HG02642 (cell line): ENCODE results near the gene CNGB1.
"Not testable (repeated sequence)": the region's sequence is repeated elsewhere in the genome, so short reads cannot be mapped to it uniquely, and the experiment has no call there.

ENCODE experiments used
- ATAC-seq: cut with Tn5 transposase; IDR thresholded peaks from one replicate; pipeline ENCODE4 v1.9.1; 2021; ENCODE audit warnings: mild to moderate bottlenecking; ENCODE audit not compliant: unreplicated experiment, poor library complexity

CNGB1 gene

DNA sequence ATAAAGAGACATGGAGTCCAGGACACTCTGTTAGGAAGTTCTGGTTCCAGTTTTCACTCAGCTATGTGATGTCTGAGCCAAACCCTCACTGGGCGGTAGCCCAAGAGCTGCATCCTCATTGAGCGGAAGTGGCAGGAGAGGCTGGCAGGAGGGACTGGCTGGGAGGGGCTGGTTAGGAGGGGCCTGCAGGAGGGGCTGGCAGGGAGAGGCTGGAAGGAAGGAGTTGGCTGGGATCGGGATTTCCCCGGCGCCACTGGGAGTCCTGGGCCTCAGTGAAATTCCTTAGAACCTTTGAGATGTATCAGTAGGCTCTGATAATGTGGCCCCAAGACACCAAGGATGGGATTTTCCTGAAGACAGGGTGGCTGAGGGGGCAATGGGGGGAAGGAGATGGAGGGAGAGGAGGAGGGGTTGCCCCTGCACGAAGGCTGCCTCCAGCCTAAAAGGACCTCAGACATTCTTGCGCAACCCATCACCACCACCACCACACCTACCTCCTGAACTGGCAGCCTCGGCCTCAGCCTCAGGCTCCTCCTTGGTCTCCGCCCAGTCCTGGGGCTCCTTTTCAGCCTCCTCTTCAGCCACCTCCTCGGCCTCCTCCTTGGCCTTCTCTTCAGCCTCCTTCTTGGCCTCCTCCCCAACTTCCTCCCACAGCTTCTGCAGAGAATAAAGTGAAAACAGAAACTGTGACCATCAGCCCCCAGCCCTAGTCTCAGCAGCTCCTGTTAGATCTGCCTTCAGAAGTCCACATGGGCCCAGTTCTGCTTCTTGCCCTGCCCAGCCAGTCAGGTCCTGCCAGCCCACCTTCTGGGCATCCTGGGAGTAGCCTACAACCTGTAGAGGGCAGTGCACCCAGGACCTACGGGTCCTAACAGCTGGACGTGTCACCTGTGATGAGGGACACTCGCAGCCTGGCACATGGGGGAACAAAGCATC, 31.7 kb downstream of the CNGB1 start:
- ATAC-seq, result no peak

- ATAC-seq, result no peak
These were observed 32.4 kb downstream of the CNGB1 start for GRCh38 chr16:57938484-57938883.

GRCh38 chr16:57937861-57938260, 33.1 kb downstream of the CNGB1 start:
- ATAC-seq, result no peak

- no peak for ATAC-seq
These were observed 35.0 kb downstream of the CNGB1 start for GRCh38 chr16:57935904-57936303.

DNA sequence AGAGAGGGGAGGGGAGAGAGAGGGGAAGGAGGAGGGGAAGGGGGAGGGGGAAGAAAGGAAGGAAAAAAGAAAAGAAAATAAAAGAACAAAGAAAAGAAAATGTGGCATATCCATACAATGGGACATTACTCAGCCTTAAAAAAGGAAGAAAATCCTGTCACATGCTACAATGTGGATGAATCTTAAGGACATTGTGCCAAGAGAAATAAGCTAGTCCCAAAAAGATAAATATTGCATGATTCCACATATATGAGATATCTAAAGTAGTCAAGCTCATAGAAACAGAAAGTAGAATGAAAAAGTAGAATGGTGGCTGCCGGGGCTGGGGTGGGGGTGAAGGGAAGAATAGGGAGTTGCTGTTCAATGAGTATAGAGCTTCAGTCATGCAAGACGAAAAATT, 40.4 kb downstream of the CNGB1 start:
- no peak for ATAC-seq

- no peak for ATAC-seq
These were observed 41.7 kb downstream of the CNGB1 start for GRCh38 chr16:57929250-57929649.

- no peak for ATAC-seq
These were observed 44.9 kb downstream of the CNGB1 start for GRCh38 chr16:57926041-57926440.

GRCh38 chr16:57925310-57925709, 45.6 kb downstream of the CNGB1 start:
- ATAC-seq, result no peak

DNA sequence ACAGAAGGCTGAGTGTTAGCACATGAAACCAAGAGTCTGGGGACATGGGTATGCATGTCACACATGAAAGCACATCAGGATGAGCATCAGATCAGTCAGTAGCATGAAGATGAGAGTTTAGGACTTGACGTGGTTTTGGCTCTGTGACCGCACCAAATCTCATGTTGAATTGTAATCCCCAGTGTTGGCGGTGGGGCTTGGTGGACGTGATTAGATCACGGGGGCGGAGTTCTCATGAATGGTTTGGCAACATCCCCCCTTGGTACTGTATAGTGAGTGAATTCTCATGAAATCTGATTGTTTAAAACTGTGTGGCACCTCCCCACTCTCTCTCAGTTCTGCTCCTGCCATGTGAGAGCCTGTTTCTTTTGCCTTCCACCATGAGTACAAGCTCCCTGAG, 46.4 kb downstream of the CNGB1 start:
- no peak for ATAC-seq

DNA sequence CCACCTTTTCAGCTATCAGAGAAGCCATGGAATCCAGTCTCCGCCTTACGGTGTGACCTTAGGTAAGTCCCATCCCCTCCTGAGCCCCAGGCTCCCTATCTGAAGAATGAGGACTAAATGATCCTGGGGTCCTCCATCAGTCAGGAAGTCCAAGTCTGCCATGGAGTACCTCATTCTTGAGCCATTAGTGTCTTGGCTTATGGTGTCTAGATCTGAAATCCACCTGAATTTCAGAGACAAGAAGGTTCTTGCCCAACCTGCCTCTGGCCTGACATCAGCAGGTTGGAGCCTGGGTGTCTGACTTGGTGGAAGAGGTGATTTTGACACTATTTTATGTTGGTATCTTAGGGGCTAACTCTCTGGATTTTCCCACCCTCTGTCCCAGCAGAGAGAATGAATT, 47.1 kb downstream of the CNGB1 start:
- ATAC-seq, result no peak

DNA sequence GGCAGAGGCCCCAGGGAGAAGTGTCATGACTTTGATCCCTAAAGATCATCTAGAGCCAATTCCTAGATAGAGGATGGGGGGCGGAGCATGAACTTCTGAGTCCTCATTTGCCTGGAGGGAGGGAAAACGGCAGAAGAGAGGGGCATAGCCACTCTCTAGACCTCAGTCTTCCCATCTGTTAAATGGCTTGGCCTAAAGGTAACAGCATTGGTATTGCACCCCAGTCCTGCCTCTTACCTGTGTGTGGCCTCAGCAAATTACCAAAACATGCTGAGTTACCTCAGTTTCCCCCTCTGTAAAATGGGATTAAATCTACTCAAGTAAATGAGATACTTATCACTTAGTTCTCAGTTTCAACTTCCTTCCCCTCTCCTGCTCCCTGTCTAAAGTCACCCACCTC, 47.5 kb downstream of the CNGB1 start:
- ATAC-seq, result no peak

GRCh38 chr16:57920880-57921229, 50.1 kb downstream of the CNGB1 start:
- ATAC-seq, result no peak

DNA sequence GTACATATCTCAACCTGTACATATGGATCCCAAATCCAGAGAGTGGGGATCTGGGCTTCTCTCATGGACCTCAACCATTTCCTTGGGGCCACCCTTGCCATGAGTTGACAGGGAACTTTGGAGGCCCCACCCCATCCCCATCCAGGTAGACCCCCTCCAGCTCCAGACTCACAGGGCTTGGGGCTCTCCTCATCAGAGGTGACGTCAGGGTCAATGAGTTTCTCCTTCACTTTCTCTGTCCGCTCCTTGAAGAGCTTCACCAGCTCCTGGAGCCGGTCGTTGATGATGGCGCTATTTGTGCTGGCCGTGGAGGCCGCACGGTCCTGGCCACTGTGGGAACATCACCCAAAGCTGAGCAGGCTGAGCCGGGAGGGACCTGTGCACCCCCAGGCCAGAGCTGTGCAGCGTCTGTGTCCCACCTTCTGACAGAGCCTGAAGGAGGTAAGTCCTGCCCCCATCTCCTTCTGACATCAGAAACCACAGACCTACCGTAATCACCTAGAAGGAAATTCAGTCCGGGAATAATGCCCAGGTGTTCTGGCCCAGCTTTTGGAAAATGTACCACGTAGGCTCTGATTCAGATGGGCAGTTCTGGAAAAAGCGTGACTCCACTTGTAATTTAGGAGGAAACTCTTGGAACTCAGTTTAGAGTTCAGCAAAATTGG, 50.6 kb downstream of the CNGB1 start:
- no peak for ATAC-seq

DNA sequence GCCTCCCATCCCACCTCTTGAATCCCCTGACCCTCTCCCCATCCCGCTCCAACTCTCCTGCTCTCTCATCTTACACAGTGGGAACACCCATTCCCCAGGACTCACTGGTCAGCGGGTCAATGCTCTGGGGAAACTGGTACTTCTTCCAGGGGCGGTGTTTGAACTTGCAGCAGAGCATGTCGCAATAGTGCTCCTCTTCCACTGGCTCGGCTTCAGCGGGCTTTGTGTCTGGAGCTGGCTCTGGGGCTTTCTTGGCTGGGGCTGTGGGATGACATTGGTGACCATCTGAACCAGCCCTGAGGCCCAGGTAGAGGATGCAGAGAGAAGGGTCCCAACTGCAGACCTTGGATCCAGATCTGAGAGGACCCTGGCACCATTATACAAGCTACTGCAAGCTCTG, 51.9 kb downstream of the CNGB1 start:
- no peak for ATAC-seq

DNA sequence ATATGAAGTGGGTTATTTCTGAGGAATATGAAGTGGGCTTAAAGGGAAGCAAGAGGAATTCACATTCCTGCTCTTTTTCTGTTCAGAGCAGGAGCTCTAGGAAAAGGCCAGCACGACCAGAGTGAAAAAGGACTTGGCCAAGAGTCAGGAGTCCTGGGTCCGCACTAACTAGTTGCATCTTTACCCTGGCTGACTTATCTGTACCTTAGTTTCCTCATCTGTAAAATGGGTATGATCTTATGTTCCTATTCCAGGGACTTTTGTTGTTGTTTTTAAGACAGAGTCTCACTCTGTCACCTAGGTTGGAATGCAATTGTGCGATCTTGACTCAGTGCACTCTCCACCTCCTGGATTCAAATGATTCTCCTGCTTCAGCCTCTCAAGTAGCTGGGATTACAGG, 52.5 kb downstream of the CNGB1 start:
- ATAC-seq, result no peak

- not testable (repeated sequence) for ATAC-seq
These were observed 53.0 kb downstream of the CNGB1 start for GRCh38 chr16:57917929-57918328.

- ATAC-seq, result not testable (repeated sequence)
These were observed 53.4 kb downstream of the CNGB1 start for GRCh38 chr16:57917489-57917888.

- no peak for ATAC-seq
These were observed 54.0 kb downstream of the CNGB1 start for GRCh38 chr16:57916735-57917438.

- ATAC-seq, result no peak
These were observed 55.0 kb downstream of the CNGB1 start for GRCh38 chr16:57915811-57916488.

GRCh38 chr16:57915267-57915666, 55.7 kb downstream of the CNGB1 start:
- ATAC-seq, result no peak
